ENCODE measurements around the gene TSPY10.
"Not testable (repeated sequence)": the region's sequence is repeated elsewhere in the genome, so short reads cannot be mapped to it uniquely, and the experiment has no call there.

The TSPY10 gene, protein sequence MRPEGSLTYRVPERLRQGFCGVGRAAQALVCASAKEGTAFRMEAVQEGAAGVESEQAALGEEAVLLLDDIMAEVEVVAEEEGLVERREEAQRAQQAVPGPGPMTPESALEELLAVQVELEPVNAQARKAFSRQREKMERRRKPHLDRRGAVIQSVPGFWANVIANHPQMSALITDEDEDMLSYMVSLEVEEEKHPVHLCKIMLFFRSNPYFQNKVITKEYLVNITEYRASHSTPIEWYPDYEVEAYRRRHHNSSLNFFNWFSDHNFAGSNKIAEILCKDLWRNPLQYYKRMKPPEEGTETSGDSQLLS

GRCh38 chrY:9527580-9527979 is at the start of gene TSPY10:
TSS of gene TSPY10 (plus strand) at chrY:9527880. CDS start at chrY:9527926, 46 bp downstream.
- not testable (repeated sequence) for DNase-seq (ENCODE audit: low spot score)

DNA sequence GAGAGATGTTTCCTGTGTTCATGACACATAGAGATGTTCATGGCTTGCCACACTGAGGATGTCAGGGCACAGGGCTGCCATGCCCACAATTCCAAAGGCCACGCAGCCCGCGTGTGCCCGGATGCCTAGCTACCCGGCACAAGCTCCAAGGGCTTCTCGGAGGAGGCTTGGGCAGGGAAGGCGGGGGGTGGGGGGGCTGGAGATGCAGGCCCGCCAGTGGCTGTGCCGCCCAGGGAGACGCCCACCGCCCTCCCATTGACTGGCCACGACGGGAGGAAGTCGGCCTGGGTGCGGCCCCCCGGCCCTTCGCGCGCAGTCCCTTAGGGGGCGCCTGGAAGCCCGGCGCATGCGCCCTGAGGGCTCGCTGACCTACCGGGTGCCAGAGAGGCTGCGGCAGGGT is 40.7 kb upstream of the TSPY10 start, which contains the start of gene TSPY9:
TSPY9 (plus strand) TSS at position 301 of the 400 bp plus-strand sequence; CDS start at position 347, 46 bp downstream.
- not testable (repeated sequence) for DNase-seq (ENCODE audit: low spot score)

DNA sequence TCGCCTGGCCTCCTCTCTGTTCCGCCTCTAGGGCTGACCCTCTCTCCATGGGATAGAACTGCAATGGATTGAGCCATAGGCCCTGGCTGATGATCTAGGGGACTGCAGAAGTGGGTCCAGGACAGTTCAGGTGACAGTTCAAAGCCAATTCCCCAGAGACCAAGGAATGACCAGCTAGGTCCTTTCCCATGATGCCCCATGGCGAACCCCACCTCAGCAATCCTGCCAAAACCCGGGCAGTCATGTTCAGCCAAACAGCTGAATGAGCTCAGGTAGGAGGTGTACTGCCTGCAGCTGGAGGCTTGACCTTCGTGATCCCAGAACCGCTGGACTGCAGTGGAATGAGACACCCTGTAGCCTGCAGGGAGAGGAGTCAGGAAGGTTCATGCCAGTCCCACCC is 23.3 kb upstream of the TSPY10 start:
- DNase-seq (ENCODE audit: low spot score), result not testable (repeated sequence)

- DNase-seq (ENCODE audit: low spot score), result not testable (repeated sequence)
These were observed 11.4 kb upstream of the TSPY10 start for GRCh38 chrY:9516287-9516686.
